Naive B cell (primary cell): Measurements from ENCODE around the gene LMOD1. TPM values are rescaled to one million over a fixed set of nuclear protein-coding genes. Genes with fewer than 3 reads are reported as not detected.
A peak's percentile ranks its signal among the peaks of the same experiment; 100 is the strongest.

Experiments
- ATAC-seq, 2 donors: fragments of 150-1000 bp; cut with Tn5 transposase; 2 replicates each; pipeline ENCODE4 v1.10.0; 2021; ENCODE audit warnings: low read depth in 2 of 2, mild to moderate bottlenecking in 2 of 2, moderate library complexity in 2 of 2
- DNase-seq: peaks from one replicate; pipeline ENCODE4 v3.0.0; 2022
- H3K27ac Mint-ChIP-seq, 6 donors: one replicate each; pipeline ENCODE4 v1.8.0; 2020 to 2022; ENCODE audit warnings: mild to moderate bottlenecking in 6 of 6, mixed read lengths in 6 of 6, moderate library complexity in 5 of 6, inconsistent platforms in 2 of 6
- H3K27me3 Mint-ChIP-seq, 3 donors: one replicate each; pipeline ENCODE4 v1.8.0; 2021 to 2022; ENCODE audit warnings: mixed read lengths in 3 of 3, mild to moderate bottlenecking in 1 of 3
- H3K36me3 Mint-ChIP-seq, 2 donors: one replicate each; pipeline ENCODE4 v1.8.0; 2020 to 2022; ENCODE audit warnings: mixed read lengths in 2 of 2, inconsistent platforms in 1 of 2, mild to moderate bottlenecking in 1 of 2
- H3K4me1 Mint-ChIP-seq, 3 donors: one replicate each; pipeline ENCODE4 v1.8.0; 2020 to 2022; ENCODE audit warnings: mixed read lengths in 3 of 3, inconsistent platforms in 1 of 3, mild to moderate bottlenecking in 1 of 3, moderate library complexity in 1 of 3
- H3K4me3 Mint-ChIP-seq, 8 donors: one replicate each; pipeline ENCODE4 v1.8.0; 2020 to 2022; ENCODE audit warnings: mild to moderate bottlenecking in 8 of 8, mixed read lengths in 8 of 8, moderate library complexity in 8 of 8, inconsistent platforms in 2 of 8
- H3K9me3 Mint-ChIP-seq, 7 donors: one replicate each; pipeline ENCODE4 v1.8.0; 2020 to 2022; ENCODE audit warnings: mixed read lengths in 7 of 7, mild to moderate bottlenecking in 5 of 7, inconsistent platforms in 2 of 7, moderate library complexity in 1 of 7
- polyA plus RNA-seq, 6 donors: library from polyadenylated mRNA; unstranded; fragments of 300-500 nt; fragmentation: Illumina TruSeq; gene quantifications; one replicate each; pipeline ENCODE4 v1.2.3, GENCODE V29; 2021; ENCODE audit warnings: low read depth in 6 of 6

LMOD1 gene
- polyA plus RNA-seq, 6 donors from 2014 or later, result not detected

- H3K4me3 Mint-ChIP-seq, result peak overlapping the region in 1 of 8 donors; percentile 83
- DNase-seq, result no peak
- H3K27ac Mint-ChIP-seq, result no peak overlapping the region
- H3K36me3 Mint-ChIP-seq, result no peaks in the 10 kb centered on the region
- H3K4me1 Mint-ChIP-seq, result peaks cover 8 to 21% (median 12%) of the 10 kb centered on the region in 3 donors
- H3K9me3 Mint-ChIP-seq, result peaks cover 0 to 3% (median 0%) of the 10 kb centered on the region in 7 donors
- H3K27me3 Mint-ChIP-seq, result peaks cover 42 to 65% (median 64%) of the 10 kb centered on the region in 3 donors
- ATAC-seq, result no peak
These were observed 54.8 kb downstream of the LMOD1 start for GRCh38 chr1:201891451-201892045.

DNA sequence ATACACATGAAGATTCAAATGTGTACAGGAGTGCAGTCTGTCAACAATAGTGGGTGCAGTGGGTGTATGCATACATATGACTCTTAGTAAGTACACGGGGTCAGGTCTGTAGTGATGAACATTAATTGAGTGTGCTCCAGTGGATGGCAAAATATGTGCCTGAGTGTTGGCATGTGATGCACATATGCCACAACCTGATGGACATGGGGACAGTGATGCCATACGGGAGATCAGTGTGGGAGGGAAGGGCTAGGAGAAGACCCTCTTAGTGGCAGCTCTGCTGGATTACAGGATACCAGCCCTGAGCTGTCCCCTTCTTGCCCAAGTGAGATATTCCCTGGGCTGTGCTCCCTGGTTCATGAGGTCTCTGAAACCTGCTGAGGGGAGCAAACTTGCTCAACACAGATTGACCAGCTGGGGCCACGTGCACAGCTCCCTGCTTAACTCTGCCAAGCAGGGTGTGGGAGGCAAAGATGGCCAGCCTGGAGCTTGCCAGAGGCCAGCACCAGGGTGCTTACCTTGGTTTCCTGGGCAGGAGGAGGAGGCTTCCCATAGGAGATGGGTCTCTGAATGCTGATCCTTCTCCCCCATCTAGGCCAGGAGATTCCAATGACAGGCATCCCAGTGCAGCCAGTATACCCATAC is 55.4 kb downstream of the LMOD1 start:
- H3K36me3 Mint-ChIP-seq, result no peaks in the 10 kb centered on the region
- peak overlapping the region in 1 of 8 donors; percentile 81 for H3K4me3 Mint-ChIP-seq
- peaks cover 6 to 16% (median 8%) of the 10 kb centered on the region in 3 donors for H3K4me1 Mint-ChIP-seq
- DNase-seq (no peak), ATAC-seq (no peak)
- peaks cover 43 to 68% (median 65%) of the 10 kb centered on the region in 3 donors for H3K27me3 Mint-ChIP-seq
- no peak overlapping the region for H3K27ac Mint-ChIP-seq
- peaks cover 0 to 3% (median 0%) of the 10 kb centered on the region in 7 donors for H3K9me3 Mint-ChIP-seq

- Mint-ChIP-seq H3K27me3 (peaks cover 43 to 71% (median 65%) of the 10 kb centered on the region in 3 donors), H3K4me1 (peaks cover 6 to 12% (median 6%) of the 10 kb centered on the region in 3 donors), H3K27ac (no peak overlapping the region), H3K36me3 (no peaks in the 10 kb centered on the region), H3K9me3 (peaks cover 0 to 3% (median 0%) of the 10 kb centered on the region in 7 donors), H3K4me3 (peak overlapping the region in 2 of 8 donors; percentile 61 to 81)
- ATAC-seq (no peak), DNase-seq (no peak)
These were observed 56.1 kb downstream of the LMOD1 start for GRCh38 chr1:201890223-201890622.

DNA sequence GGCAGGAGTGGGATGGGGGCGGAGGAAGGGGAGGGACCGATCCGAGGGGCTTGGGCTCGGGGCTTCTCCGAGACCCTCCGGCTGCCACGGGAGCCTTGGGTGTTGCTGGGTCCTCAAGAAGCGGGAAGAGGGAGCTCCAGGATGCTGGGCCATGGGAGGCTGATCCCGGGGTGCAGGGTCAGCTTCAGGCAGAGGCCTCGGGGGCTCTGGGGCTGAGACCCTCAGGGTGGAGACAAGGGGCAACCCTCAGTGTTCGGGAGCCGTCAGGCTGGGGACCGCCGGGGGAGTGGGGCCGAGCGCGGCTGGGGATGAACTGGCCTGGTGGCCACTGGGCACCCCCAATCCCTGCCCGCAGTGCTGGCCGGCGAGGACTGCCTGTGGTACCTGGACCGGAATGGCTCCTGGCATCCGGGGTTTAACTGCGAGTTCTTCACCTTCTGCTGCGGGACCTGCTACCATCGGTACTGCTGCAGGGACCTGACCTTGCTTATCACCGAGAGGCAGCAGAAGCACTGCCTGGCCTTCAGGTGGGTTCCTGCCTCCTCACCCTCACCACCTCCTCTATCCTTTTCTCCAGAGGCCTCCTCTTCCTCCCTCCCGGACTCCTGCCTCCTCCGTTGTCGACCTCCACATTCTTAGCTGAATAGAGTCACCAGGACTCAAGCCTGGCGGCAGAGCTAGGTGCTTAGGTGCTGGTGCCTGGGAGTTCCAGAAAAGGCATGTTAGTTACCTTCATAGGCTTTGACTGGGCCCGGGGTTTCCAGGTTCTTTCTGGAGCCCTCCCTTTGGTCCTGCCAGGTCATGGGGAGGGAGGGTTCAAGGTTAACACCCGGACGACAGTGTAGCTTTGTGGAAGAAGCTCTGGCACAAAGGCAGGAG is 57.0 kb downstream of the LMOD1 start:
- DNase-seq, result no peak
- peak overlapping the region; percentile 66 to 93 (median 78) for H3K4me3 Mint-ChIP-seq
- H3K9me3 Mint-ChIP-seq, result peaks cover 0 to 3% (median 0%) of the 10 kb centered on the region in 7 donors
- no peak for ATAC-seq
- H3K36me3 Mint-ChIP-seq, result no peaks in the 10 kb centered on the region
- peaks cover 8 to 16% (median 10%) of the 10 kb centered on the region in 3 donors for H3K4me1 Mint-ChIP-seq
- peak overlapping the region in 2 of 6 donors; percentile 65 to 70 for H3K27ac Mint-ChIP-seq
- peaks cover 43 to 73% (median 64%) of the 10 kb centered on the region in 3 donors for H3K27me3 Mint-ChIP-seq

GRCh38 chr1:201888282-201889089 is 57.9 kb downstream of the LMOD1 start, which contains the start of gene SHISA4:
SHISA4 (plus strand) TSS chr1:201888898; CDS start chr1:201888995, 97 bp downstream.
- DNase-seq, result no peak
- H3K27ac Mint-ChIP-seq, result peak within 1 kb of the TSS in 4 of 6 donors; percentile 29 to 70 (median 48)

GRCh38 chr1:201887116-201887866 is 59.1 kb downstream of the LMOD1 start:
- Mint-ChIP-seq H3K36me3 (no peaks in the 10 kb centered on the region), H3K27me3 (peaks cover 31 to 57% (median 47%) of the 10 kb centered on the region in 3 donors), H3K4me3 (peak overlapping the region in 5 of 8 donors; percentile 9 to 76 (median 49)), H3K9me3 (peaks cover 0 to 3% (median 0%) of the 10 kb centered on the region in 7 donors), H3K4me1 (peaks cover 21 to 34% (median 25%) of the 10 kb centered on the region in 3 donors), H3K27ac (peak overlapping the region in 2 of 6 donors; percentile 39 to 69)
- DNase-seq (no peak), ATAC-seq (no peak)

More at GRCh38 chr1:201888282-201889089, 57.9 kb downstream of the LMOD1 start, which contains the start of gene SHISA4:
- H3K36me3 Mint-ChIP-seq, result no peaks in the 10 kb centered on the region
- peak; percentile 42 to 59 for ATAC-seq
- peaks cover 11 to 23% (median 15%) of the 10 kb centered on the region in 3 donors for H3K4me1 Mint-ChIP-seq
- H3K4me3 Mint-ChIP-seq, result peak within 1 kb of the TSS; percentile 66 to 93 (median 78)
- H3K27me3 Mint-ChIP-seq, result peaks cover 36 to 64% (median 55%) of the 10 kb centered on the region in 3 donors
- H3K9me3 Mint-ChIP-seq, result peaks cover 0 to 3% (median 0%) of the 10 kb centered on the region in 7 donors

DNA sequence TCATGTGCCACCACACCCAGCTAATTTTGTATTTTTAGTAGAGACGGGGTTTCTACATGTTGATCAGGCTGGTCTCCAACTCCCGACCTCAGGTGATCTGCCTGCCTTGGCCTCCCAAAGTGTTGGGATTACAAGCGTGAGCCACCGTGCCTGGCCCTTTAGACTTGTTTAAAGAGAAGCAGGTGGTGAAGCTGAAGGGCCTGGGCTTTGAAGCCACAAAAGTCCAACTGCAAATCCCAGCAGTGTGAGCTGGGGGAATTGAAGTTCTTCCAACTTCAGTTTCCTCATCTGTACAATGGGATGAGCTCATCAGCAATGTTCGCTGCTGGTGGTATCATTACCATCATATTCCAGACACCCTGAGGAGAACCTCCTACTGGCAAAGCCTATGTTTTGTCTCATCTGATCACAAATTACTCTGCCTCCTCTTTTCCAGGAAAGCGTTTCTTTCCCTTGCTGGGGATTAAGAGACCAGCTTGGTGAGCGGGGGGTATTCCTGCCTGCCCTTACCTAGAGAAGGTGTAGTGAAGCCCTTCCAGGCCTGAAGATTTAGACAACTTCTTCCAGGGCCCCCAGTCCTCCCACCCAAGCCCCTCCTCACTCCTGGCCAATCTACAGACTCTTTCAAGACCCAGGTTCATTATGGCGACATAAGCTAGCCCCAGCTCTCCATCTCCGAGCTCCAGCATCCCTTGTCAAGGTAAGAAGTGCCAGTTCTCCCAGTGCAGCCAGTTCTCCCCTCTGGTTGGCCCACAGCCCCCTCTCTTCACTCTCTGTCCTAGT is 60.1 kb downstream of the LMOD1 start:
- Mint-ChIP-seq H3K4me1 (peaks cover 21 to 36% (median 30%) of the 10 kb centered on the region in 3 donors), H3K36me3 (no peaks in the 10 kb centered on the region), H3K4me3 (peak overlapping the region in 1 of 8 donors; percentile 37), H3K27ac (peak overlapping the region in 1 of 6 donors; percentile 69), H3K27me3 (peaks cover 31 to 47% (median 37%) of the 10 kb centered on the region in 3 donors), H3K9me3 (peaks cover 0 to 3% (median 0%) of the 10 kb centered on the region in 7 donors)
- ATAC-seq (no peak), DNase-seq (no peak)

GRCh38 chr1:201885531-201886075 is 60.7 kb downstream of the LMOD1 start:
- no peak overlapping the region for H3K27ac Mint-ChIP-seq
- peaks cover 21 to 37% (median 30%) of the 10 kb centered on the region in 3 donors for H3K4me1 Mint-ChIP-seq
- DNase-seq (no peak), ATAC-seq (no peak)
- H3K27me3 Mint-ChIP-seq, result peaks cover 27 to 40% (median 30%) of the 10 kb centered on the region in 3 donors
- H3K36me3 Mint-ChIP-seq, result no peaks in the 10 kb centered on the region
- peak overlapping the region in 1 of 8 donors; percentile 37 for H3K4me3 Mint-ChIP-seq
- H3K9me3 Mint-ChIP-seq, result peaks cover 0 to 3% (median 0%) of the 10 kb centered on the region in 7 donors

GRCh38 chr1:201884425-201884824 is 61.9 kb downstream of the LMOD1 start:
- Mint-ChIP-seq H3K4me1 (peaks cover 17 to 31% (median 27%) of the 10 kb centered on the region in 3 donors), H3K27me3 (peaks cover 17 to 30% (median 21%) of the 10 kb centered on the region in 3 donors), H3K4me3 (no peak overlapping the region), H3K9me3 (peaks cover 0 to under 1% (median 0%) of the 10 kb centered on the region in 7 donors), H3K27ac (no peak overlapping the region), H3K36me3 (no peaks in the 10 kb centered on the region)
- ATAC-seq (no peak), DNase-seq (no peak)

GRCh38 chr1:201883786-201884185 is 62.6 kb downstream of the LMOD1 start:
- Mint-ChIP-seq H3K27ac (peak overlapping the region in 2 of 6 donors; percentile 9 to 27), H3K4me1 (peaks cover 15 to 30% (median 26%) of the 10 kb centered on the region in 3 donors), H3K9me3 (no peaks in the 10 kb centered on the region), H3K36me3 (no peaks in the 10 kb centered on the region), H3K4me3 (no peak overlapping the region), H3K27me3 (peaks cover 16 to 27% (median 20%) of the 10 kb centered on the region in 3 donors)
- ATAC-seq, result peak; percentile 23 to 26
- no peak for DNase-seq

GRCh38 chr1:201883266-201883665 is 63.1 kb downstream of the LMOD1 start:
- no peak for ATAC-seq

More at GRCh38 chr1:201883266-201883665, 63.1 kb downstream of the LMOD1 start:
- Mint-ChIP-seq H3K9me3 (no peaks in the 10 kb centered on the region), H3K4me3 (no peak overlapping the region), H3K27me3 (peaks cover 16 to 25% (median 17%) of the 10 kb centered on the region in 3 donors), H3K27ac (peak overlapping the region in 3 of 6 donors; percentile 44 to 93 (median 67)), H3K36me3 (no peaks in the 10 kb centered on the region), H3K4me1 (peaks cover 15 to 29% (median 26%) of the 10 kb centered on the region in 3 donors)
- DNase-seq, result no peak
